HEK293 (cell line): ENCODE measurements around the gene GRIK2.

Source experiments
- SP2 ChIP-seq: fragments of 450-650 bp; formaldehyde crosslinking; IDR thresholded peaks from 2 replicates; pipeline ENCODE4 v1.5.1; 2016; ENCODE audit warnings: missing biosample characterization, missing genetic modification characterization
- TCF7L2 ChIP-seq: IDR thresholded peaks from 2 replicates; pipeline ENCODE4 v1.6.1; 2011; ENCODE audit warnings: low read depth, mild to moderate bottlenecking, inconsistent platforms, low read length, moderate library complexity, borderline replicate concordance
- ZFP41 ChIP-seq: fragments of 450-650 bp; formaldehyde crosslinking; IDR thresholded peaks from 2 replicates; pipeline ENCODE4 v1.5.1; 2016; ENCODE audit warnings: missing biosample characterization, missing genetic modification characterization, borderline replicate concordance
- ZNF600 ChIP-seq: fragments of 450-650 bp; formaldehyde crosslinking; IDR thresholded peaks from 2 replicates; pipeline ENCODE4 v1.5.1; 2016; ENCODE audit warnings: missing biosample characterization, missing genetic modification characterization
- ZNF660 ChIP-seq: fragments of 450-650 bp; IDR thresholded peaks from 2 replicates; pipeline ENCODE4 v1.5.1; 2018; ENCODE audit warnings: missing biosample characterization, mild to moderate bottlenecking, missing genetic modification characterization
- TF ChIP-seq, protein P1 (sequence below): fragments of 450-650 bp; formaldehyde crosslinking; IDR thresholded peaks from 2 replicates; pipeline ENCODE4 v1.5.1; 2016; ENCODE audit warnings: missing biosample characterization, missing genetic modification characterization
- TF ChIP-seq, protein P2 (sequence below): fragments of 450-650 bp; formaldehyde crosslinking; IDR thresholded peaks from 2 replicates; pipeline ENCODE4 v1.5.1; 2016; ENCODE audit warnings: missing biosample characterization, missing genetic modification characterization
- TF ChIP-seq, protein P3 (sequence below): fragments of 450-650 bp; formaldehyde crosslinking; IDR thresholded peaks from 2 replicates; pipeline ENCODE4 v1.5.1; 2017; ENCODE audit warnings: missing biosample characterization, missing genetic modification characterization

DNA sequence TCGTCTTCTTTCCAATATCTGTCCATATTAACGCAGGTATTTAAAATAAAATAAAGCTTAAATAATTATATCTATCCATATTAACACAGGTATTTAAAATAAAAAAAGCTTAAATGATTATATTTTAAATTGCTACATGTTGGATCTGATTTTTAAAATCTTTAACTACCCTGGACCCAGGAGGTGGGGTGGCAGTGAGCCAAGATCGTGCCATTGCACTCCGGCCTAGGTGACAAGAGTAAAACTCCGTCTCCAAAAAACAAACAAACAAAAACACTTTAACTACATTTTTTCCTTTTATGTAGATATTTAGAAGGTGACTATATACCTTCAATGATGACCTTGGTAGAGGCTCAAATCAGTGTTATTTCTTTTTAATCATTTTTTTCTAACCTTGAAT lies 211.9 kb downstream of the GRIK2 start:
- TF ChIP-seq TCF7L2: no peak
- TF ChIP-seq ZNF660 (tag by site-specific recombination): no peak
- TF ChIP-seq ZNF600 (tag by site-specific recombination): no peak
- TF ChIP-seq, protein P1, sequence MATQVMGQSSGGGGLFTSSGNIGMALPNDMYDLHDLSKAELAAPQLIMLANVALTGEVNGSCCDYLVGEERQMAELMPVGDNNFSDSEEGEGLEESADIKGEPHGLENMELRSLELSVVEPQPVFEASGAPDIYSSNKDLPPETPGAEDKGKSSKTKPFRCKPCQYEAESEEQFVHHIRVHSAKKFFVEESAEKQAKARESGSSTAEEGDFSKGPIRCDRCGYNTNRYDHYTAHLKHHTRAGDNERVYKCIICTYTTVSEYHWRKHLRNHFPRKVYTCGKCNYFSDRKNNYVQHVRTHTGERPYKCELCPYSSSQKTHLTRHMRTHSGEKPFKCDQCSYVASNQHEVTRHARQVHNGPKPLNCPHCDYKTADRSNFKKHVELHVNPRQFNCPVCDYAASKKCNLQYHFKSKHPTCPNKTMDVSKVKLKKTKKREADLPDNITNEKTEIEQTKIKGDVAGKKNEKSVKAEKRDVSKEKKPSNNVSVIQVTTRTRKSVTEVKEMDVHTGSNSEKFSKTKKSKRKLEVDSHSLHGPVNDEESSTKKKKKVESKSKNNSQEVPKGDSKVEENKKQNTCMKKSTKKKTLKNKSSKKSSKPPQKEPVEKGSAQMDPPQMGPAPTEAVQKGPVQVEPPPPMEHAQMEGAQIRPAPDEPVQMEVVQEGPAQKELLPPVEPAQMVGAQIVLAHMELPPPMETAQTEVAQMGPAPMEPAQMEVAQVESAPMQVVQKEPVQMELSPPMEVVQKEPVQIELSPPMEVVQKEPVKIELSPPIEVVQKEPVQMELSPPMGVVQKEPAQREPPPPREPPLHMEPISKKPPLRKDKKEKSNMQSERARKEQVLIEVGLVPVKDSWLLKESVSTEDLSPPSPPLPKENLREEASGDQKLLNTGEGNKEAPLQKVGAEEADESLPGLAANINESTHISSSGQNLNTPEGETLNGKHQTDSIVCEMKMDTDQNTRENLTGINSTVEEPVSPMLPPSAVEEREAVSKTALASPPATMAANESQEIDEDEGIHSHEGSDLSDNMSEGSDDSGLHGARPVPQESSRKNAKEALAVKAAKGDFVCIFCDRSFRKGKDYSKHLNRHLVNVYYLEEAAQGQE: no peak
- TF ChIP-seq, protein P2, sequence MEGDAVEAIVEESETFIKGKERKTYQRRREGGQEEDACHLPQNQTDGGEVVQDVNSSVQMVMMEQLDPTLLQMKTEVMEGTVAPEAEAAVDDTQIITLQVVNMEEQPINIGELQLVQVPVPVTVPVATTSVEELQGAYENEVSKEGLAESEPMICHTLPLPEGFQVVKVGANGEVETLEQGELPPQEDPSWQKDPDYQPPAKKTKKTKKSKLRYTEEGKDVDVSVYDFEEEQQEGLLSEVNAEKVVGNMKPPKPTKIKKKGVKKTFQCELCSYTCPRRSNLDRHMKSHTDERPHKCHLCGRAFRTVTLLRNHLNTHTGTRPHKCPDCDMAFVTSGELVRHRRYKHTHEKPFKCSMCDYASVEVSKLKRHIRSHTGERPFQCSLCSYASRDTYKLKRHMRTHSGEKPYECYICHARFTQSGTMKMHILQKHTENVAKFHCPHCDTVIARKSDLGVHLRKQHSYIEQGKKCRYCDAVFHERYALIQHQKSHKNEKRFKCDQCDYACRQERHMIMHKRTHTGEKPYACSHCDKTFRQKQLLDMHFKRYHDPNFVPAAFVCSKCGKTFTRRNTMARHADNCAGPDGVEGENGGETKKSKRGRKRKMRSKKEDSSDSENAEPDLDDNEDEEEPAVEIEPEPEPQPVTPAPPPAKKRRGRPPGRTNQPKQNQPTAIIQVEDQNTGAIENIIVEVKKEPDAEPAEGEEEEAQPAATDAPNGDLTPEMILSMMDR (tag by site-specific recombination): no peak
- no peak for TF ChIP-seq ZFP41 (tag by site-specific recombination)
- TF ChIP-seq, protein P3, sequence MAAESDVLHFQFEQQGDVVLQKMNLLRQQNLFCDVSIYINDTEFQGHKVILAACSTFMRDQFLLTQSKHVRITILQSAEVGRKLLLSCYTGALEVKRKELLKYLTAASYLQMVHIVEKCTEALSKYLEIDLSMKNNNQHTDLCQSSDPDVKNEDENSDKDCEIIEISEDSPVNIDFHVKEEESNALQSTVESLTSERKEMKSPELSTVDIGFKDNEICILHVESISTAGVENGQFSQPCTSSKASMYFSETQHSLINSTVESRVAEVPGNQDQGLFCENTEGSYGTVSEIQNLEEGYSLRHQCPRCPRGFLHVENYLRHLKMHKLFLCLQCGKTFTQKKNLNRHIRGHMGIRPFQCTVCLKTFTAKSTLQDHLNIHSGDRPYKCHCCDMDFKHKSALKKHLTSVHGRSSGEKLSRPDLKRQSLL (tag by site-specific recombination): no peak
- TF ChIP-seq SP2 (tag by site-specific recombination): no peak
